Ramos (cell line): ENCODE results near the gene ALDH2.
"Not testable (repeated sequence)": the region's sequence is repeated elsewhere in the genome, so short reads cannot be mapped to it uniquely, and the experiment has no call there.

Experiments
- in situ Hi-C: fragments of 300-500 bp; cut with MboI; formaldehyde crosslinking; loops from one replicate; pipeline ENCODE4 v1.14.3; 2022; ENCODE audit warnings: low sequenced_read_pairs; ENCODE audit not compliant: unreplicated experiment

The ALDH2 gene

GRCh38 chr12:111781085-111781658 lies 14.4 kb downstream of the ALDH2 start:
- in situ Hi-C loops: no loop called here

- in situ Hi-C loops: no loop called here
These were observed 16.3 kb downstream of the ALDH2 start for GRCh38 chr12:111783046-111783445.

DNA sequence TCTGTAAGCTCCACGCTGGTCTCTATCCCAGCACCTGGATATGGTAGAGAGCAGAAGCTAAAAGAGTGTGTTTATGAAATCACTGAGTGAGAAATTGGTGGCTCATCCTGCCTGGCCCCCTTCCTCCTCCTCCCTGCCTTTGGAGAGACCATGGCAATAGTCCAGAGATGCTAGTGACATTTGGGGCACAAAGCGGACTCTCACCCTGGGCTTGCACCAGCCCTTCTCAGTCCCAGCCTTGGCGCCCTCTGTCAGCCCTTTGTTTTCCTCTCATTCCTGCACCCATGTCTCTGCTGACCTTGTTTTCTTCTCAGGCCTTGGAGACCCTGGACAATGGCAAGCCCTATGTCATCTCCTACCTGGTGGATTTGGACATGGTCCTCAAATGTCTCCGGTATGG lies 18.2 kb downstream of the ALDH2 start:
- in situ Hi-C loops: no loop called here

DNA sequence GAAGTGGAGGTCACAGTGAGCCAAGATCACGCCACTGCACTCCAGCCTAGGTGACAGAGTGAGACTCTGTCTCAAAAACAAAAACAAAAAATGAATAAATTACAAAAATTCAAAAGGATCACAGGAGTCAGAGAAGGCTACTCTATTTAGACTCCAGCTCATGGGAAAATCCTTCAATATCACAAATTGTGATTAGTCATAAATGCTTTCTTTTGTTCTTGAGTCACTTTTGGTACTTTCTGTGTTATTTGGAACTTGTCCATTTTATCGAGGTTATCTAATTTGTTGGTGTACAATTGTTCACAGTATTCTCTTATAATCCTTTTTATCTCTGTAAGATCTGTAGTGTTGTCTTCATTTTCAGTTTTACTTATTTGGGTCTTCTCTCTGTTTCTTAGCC lies 18.9 kb downstream of the ALDH2 start:
- in situ Hi-C loops: no loop called here

- in situ Hi-C loops: no loop called here
These were observed 21.5 kb downstream of the ALDH2 start for GRCh38 chr12:111788178-111788654.

DNA sequence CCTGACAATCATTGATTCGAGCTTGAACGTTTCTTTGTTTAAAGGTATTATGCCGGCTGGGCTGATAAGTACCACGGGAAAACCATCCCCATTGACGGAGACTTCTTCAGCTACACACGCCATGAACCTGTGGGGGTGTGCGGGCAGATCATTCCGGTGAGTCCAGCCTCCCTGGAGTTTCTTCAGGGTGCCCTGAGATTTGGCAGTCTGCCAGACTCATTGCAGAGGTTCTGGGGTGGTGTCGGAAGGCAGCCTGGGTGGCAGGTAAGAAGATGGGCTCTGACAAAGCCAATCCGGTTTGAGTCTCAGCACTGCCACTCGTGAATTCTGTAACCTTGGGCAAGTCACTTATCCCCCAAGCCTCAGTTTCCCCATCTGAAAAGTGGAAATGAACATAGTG lies 23.0 kb downstream of the ALDH2 start:
- in situ Hi-C loops: no loop called here

DNA sequence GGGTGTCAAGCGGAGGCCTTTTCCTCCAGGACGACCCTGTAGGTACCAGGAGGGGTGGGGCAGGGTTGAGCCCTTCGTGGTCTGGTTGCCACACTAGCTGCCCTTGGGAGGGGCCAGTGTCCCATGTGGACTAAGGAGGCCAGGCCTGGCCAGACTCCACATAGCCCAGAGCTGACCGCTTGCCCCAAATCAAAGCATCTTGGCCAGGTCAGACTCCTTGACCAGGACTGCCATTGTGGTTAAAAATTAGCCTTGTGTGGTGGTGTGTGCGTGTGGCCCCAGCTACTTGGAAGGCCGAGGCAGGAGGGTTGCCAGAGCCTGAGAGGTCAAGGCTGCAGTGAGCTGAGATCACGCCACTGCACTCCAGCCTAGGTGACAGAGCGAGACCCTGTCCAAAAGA lies 24.8 kb downstream of the ALDH2 start:
- in situ Hi-C loops: no loop called here

DNA sequence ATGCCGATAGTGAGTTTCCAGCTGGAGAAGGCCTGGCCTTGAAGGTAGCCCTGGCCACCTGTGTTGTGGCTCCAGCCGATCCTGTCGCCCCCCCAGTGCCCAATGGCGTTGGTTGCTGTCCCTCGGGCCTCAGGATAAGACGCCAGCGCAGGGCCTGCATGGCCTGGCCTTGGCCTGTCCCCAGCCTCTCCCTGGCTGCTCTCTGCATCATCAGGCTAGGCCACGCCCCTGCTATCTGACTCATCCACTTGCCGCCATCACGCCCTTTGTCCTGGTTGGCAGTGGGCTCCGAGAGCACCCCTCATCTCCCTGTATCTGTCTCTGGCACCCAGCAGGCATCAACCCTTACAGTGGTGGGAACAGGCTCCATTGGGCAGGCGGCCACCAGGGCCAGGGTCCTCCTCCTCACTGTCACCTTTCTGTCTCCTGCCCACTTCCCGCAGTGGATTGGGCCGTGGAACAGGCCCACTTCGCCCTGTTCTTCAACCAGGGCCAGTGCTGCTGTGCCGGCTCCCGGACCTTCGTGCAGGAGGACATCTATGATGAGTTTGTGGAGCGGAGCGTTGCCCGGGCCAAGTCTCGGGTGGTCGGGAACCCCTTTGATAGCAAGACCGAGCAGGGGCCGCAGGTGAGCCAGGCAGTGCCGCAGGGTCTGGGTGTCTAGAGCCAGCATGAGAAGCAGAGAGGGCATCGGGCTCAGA lies 25.6 kb downstream of the ALDH2 start:
- in situ Hi-C loops: no loop called here

GRCh38 chr12:111792856-111793235 lies 26.1 kb downstream of the ALDH2 start:
- in situ Hi-C loops: no loop called here

DNA sequence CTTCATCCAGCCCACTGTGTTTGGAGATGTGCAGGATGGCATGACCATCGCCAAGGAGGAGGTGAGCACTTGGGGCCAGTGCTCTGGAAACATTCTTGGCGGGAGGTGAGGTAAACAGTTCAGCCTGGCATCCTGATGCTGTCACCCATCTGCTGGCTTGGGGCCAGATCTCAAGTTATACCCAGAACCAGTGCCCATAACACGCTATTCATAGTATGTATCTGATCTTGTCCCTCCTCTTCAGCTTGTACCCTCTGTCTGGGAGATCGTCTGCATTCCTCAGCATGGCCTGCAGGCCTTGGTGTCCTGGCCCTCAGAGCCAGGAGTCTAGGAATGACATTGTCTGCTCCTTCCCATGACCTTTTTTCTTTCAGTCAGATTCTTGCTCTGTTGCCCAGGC lies 31.4 kb downstream of the ALDH2 start:
- in situ Hi-C loops: no loop called here

- in situ Hi-C loops: loop anchor here (10.0 kb wide), 1 partner anchor 105 kb away; no protein-coding TSS in a partner anchor
These were observed 33.0 kb downstream of the ALDH2 start for GRCh38 chr12:111799758-111800157.

- in situ Hi-C loops: loop anchor here (10.0 kb wide), 1 partner anchor 108 kb away; no protein-coding TSS in a partner anchor
These were observed 36.4 kb downstream of the ALDH2 start for GRCh38 chr12:111803038-111803626.

- in situ Hi-C loops: loop anchor here (10.0 kb wide), 1 partner anchor 109 kb away; no protein-coding TSS in a partner anchor
These were observed 37.1 kb downstream of the ALDH2 start for GRCh38 chr12:111803851-111804250.

DNA sequence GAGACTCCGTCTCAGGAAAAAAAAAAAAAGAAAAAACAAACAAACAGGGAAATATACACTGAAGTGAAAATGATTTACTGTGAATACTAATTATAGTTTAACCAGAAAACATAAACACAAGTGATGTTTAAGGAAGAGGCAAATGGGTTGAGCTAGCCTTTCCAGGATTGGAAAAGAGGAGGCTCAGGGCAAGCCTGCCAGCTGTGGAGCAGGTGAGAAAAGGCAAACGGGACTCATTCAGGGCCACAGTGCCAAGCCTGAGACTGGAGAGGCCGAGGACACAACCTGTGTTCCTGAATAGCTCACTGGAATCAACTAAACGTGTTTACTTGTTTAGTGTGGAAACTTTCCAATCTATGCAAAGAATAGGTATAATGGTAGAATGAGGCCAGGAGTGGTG lies 39.6 kb downstream of the ALDH2 start:
- in situ Hi-C loops: loop anchor here (5.0 to 10.0 kb wide), 2 partner anchors 49 to 112 kb away; no protein-coding TSS in a partner anchor

DNA sequence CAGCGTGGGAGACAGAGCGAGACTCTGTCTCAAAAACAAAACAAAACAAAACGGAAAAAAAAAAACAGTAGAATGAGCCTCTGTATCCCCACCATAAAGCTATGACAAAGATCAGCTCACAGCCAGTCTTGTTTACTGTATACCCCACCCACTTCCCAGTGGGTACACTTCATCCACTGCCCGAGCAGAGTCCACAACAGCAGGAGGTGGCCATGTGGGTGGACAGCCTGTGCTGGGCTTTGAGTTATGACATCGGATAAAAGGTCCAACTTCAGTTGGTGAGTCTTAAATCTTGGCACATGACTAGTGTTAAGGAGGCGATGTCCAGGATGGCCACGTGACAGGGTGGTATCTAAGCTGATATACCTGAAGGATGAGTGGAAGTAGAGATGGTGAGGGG lies 40.5 kb downstream of the ALDH2 start:
- in situ Hi-C loops: loop anchor here (5.0 to 10.0 kb wide), 2 partner anchors 50 to 112 kb away; no protein-coding TSS in a partner anchor

DNA sequence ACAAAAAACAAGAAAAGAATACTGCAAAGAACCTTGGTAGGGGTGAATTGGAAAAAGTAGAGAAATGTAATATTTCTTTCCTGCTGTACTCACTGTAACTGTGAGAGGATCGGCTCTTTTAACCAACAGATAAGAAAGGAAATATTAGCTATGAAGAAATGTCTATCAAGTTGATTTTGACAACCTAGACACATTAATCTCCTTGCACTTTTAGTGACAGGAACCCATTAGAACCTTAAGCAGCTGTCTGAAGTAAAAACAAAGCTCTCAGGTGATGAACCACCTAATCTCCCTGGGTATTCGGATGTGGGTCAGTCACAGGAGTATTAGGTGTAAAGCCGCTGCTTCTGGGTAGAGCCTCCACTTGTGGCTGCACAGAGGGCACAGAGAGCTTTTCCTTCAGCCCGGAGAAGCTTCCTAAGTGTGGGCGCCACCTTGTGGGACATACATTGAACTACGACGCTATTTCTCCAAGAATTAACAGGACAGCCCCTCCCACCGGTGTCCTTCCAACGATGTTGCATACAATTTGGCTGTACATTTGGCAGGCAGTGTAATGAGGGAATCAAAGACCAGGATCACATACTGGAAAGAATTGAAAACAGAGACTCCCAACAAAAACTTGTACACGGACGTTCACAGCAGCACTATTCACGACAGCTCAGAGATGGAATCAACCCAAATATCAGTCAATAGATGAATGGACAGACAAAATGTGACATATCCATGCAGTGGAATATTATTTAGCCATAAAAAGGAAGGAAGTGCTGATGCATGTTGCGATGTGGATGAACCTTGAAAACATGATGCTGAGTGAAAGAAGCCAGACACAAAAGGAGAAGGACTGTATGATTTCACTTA lies 46.4 kb downstream of the ALDH2 start:
- in situ Hi-C loops: no loop called here

- in situ Hi-C loops: no loop called here
These were observed 49.4 kb downstream of the ALDH2 start for GRCh38 chr12:111816065-111816615.

DNA sequence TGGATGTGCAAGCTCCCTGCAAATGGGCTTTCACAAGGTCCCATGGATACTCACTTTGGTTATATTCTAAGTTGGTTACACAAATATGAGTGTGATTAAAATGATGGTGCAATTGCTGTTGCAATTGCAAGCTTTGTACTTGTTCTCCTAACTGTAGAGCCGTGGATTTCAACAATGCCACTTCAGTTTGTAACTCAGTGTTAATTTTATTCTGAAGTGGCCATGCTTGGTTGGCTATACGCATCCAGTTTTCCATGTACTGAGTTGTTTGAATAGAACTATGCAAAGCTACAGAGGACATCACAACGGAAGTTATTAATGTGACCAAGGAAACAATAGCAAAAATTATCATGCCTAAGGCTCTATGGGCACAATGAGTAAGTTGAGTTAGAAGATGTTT lies 50.2 kb downstream of the ALDH2 start:
- in situ Hi-C loops: not testable (repeated sequence)

DNA sequence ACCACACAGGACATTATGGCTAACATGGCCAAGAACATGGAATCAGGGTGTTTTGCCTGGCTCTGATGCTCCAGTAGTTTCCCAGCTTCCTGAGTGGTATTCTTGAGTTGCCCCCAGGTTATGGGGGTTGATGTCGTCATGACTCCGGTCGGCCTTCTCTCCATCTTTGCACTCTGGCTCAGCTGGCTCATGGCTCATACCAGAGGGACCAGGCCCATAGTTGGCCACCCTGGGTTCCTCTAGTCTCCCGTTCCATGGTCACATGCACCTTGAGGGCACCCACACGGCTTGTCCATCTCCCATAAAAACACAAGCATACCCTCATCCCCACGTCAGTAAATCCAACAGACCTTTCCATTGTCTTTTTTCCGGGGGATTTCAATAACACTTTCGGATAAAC lies 51.6 kb downstream of the ALDH2 start:
- in situ Hi-C loops: no loop called here
